ENCODE results near the gene ERAS. TPM values are rescaled to one million over a fixed set of nuclear protein-coding genes. Genes with fewer than 3 reads are reported as not detected.
"Not testable (repeated sequence)": the region's sequence is repeated elsewhere in the genome, so short reads cannot be mapped to it uniquely, and the experiment has no call there.

ERAS gene
- total RNA-seq, 1 experiment from 2014 or later, result not detected

- no peak overlapping the region for H3K27ac ChIP-seq (ENCODE audit: low read depth, low read length, poor library complexity, severe bottlenecking)
- POLR2A ChIA-PET (ENCODE audit: low non-redundant PET), result no interaction called here
- TF ChIP-seq EZH2 (IDR thresholded peaks at IDR 0.05; ENCODE audit: borderline replicate concordance, low read depth, low read length, poor library complexity, severe bottlenecking) (no peak), CTCF (conservative IDR thresholded peaks at IDR 0.05; ENCODE audit: low read depth, low read length) (no peak)
- no TSS peak for BruUV-seq (replicated peaks)
- intact Hi-C loops (cut with micrococcal nuclease; ENCODE audit: unreplicated experiment), result no loop called here
- no peaks in the 10 kb centered on the region for H3K9me3 ChIP-seq (ENCODE audit: low read depth, low read length, poor library complexity, severe bottlenecking)
- H3K27me3 ChIP-seq (replicated peaks; ENCODE audit: insufficient read depth, low read depth, low read length, poor library complexity), result no peaks in the 10 kb centered on the region
- H3K4me1 ChIP-seq (ENCODE audit: insufficient read depth, low read length, poor library complexity, severe bottlenecking), result no peaks in the 10 kb centered on the region
- no peak overlapping the region for H3K4me3 ChIP-seq (ENCODE audit: low read depth, low read length, poor library complexity, severe bottlenecking)
- DNase-seq (ENCODE audit: low spot score), result no peak
- peaks cover 3% of the 10 kb centered on the region for H3K36me3 ChIP-seq (ENCODE audit: insufficient read depth, low read length, poor library complexity, severe bottlenecking)
- CTCF ChIA-PET, result no interaction called here
Measured at GRCh38 chrX:48818866-48819265, 7.4 kb upstream of the ERAS start.

- BruUV-seq (replicated peaks); intact Hi-C loops (cut with micrococcal nuclease; ENCODE audit: unreplicated experiment); POLR2A ChIA-PET (ENCODE audit: low non-redundant PET): not testable (repeated sequence)
Measured at GRCh38 chrX:48819394-48819793, 6.9 kb upstream of the ERAS start.

GRCh38 chrX:48823053-48823452, 3.3 kb upstream of the ERAS start:
- DNase-seq (ENCODE audit: low spot score), result no peak
- TF ChIP-seq CTCF (conservative IDR thresholded peaks at IDR 0.05; ENCODE audit: low read depth, low read length) (no peak), EZH2 (IDR thresholded peaks at IDR 0.05; ENCODE audit: borderline replicate concordance, low read depth, low read length, poor library complexity, severe bottlenecking) (no peak)
- ChIA-PET CTCF (no interaction called here), POLR2A (ENCODE audit: low non-redundant PET) (no interaction called here)
- Histone ChIP-seq H3K27me3 (replicated peaks; ENCODE audit: insufficient read depth, low read depth, low read length, poor library complexity) (no peaks in the 10 kb centered on the region), H3K4me3 (ENCODE audit: low read depth, low read length, poor library complexity, severe bottlenecking) (no peak overlapping the region), H3K9me3 (ENCODE audit: low read depth, low read length, poor library complexity, severe bottlenecking) (no peaks in the 10 kb centered on the region), H3K36me3 (ENCODE audit: insufficient read depth, low read length, poor library complexity, severe bottlenecking) (peaks cover 3% of the 10 kb centered on the region), H3K4me1 (ENCODE audit: insufficient read depth, low read length, poor library complexity, severe bottlenecking) (no peaks in the 10 kb centered on the region), H3K27ac (ENCODE audit: low read depth, low read length, poor library complexity, severe bottlenecking) (no peak overlapping the region)
- intact Hi-C loops (cut with micrococcal nuclease; ENCODE audit: unreplicated experiment), result no loop called here
- BruUV-seq (replicated peaks), result no TSS peak

More at GRCh38 chrX:48819394-48819793, 6.9 kb upstream of the ERAS start:
- CTCF ChIA-PET; H3K36me3 ChIP-seq (ENCODE audit: insufficient read depth, low read length, poor library complexity, severe bottlenecking); DNase-seq (ENCODE audit: low spot score); H3K27me3 ChIP-seq (replicated peaks; ENCODE audit: insufficient read depth, low read depth, low read length, poor library complexity); H3K27ac ChIP-seq (ENCODE audit: low read depth, low read length, poor library complexity, severe bottlenecking); H3K4me3 ChIP-seq (ENCODE audit: low read depth, low read length, poor library complexity, severe bottlenecking); H3K4me1 ChIP-seq (ENCODE audit: insufficient read depth, low read length, poor library complexity, severe bottlenecking); H3K9me3 ChIP-seq (ENCODE audit: low read depth, low read length, poor library complexity, severe bottlenecking): not testable (repeated sequence)

GRCh38 chrX:48824066-48824465, 2.2 kb upstream of the ERAS start:
- no peak for TF ChIP-seq CTCF (conservative IDR thresholded peaks at IDR 0.05; ENCODE audit: low read depth, low read length)
- no peak for TF ChIP-seq EZH2 (IDR thresholded peaks at IDR 0.05; ENCODE audit: borderline replicate concordance, low read depth, low read length, poor library complexity, severe bottlenecking)
- no peaks in the 10 kb centered on the region for H3K27me3 ChIP-seq (replicated peaks; ENCODE audit: insufficient read depth, low read depth, low read length, poor library complexity)
- ChIA-PET CTCF (no interaction called here), POLR2A (ENCODE audit: low non-redundant PET) (no interaction called here)
- H3K4me3 ChIP-seq (ENCODE audit: low read depth, low read length, poor library complexity, severe bottlenecking), result no peak overlapping the region
- no peaks in the 10 kb centered on the region for H3K4me1 ChIP-seq (ENCODE audit: insufficient read depth, low read length, poor library complexity, severe bottlenecking)
- H3K27ac ChIP-seq (ENCODE audit: low read depth, low read length, poor library complexity, severe bottlenecking), result no peak overlapping the region
- DNase-seq (ENCODE audit: low spot score), result no peak
- no TSS peak for BruUV-seq (replicated peaks)
- H3K9me3 ChIP-seq (ENCODE audit: low read depth, low read length, poor library complexity, severe bottlenecking), result no peaks in the 10 kb centered on the region
- intact Hi-C loops (cut with micrococcal nuclease; ENCODE audit: unreplicated experiment), result no loop called here
- H3K36me3 ChIP-seq (ENCODE audit: insufficient read depth, low read length, poor library complexity, severe bottlenecking), result peaks cover 3% of the 10 kb centered on the region

Measured in A673 (cell line).